ENCODE results near the gene SPATA32. TPM values are rescaled to one million over a fixed set of nuclear protein-coding genes. Genes with fewer than 3 reads are reported as not detected.

Gene SPATA32
- total and polyA plus RNA-seq, 9 donors = 0.12 TPM; not detected in 8

DNA sequence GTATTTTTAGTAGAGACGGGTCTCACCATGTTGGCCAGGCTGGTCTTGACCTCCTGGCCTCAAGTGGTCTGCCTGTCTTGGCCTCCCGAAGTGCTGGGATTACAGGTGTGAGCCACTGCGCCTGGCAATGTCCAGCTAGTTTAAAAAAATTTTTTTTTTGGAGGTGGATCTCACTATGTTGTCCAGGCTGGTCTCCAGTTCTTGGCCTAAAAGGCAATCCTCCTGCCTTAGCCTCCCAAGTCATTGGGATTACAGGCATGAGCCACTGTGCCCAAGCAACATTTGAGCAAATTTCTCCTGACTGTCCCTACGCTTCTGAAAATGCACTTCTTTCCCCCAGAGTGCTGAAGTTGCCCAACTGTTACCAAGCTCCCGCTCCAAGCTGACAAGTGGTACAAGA is 46.9 kb upstream of the SPATA32 start:
- no peaks in the 10 kb centered on the region for H3K27me3 ChIP-seq
- no peak overlapping the region for H3K27ac ChIP-seq
- whole genome bisulfite sequencing, 3 donors = 96 to 99% (median 97%) methylated on average over 5 of the region's 5 CpGs
- no peaks in the 10 kb centered on the region for H3K9me3 ChIP-seq
- intact Hi-C loops (cut with DNase I) = no loop called here
- peaks cover 22% of the 10 kb centered on the region for H3K4me1 ChIP-seq (ENCODE audit: insufficient read depth)
- TF ChIP-seq EP300 (IDR thresholded peaks at IDR 0.05) = no peak
- no peak for TF ChIP-seq POLR2A (IDR thresholded peaks at IDR 0.05)
- TF ChIP-seq, protein P1, sequence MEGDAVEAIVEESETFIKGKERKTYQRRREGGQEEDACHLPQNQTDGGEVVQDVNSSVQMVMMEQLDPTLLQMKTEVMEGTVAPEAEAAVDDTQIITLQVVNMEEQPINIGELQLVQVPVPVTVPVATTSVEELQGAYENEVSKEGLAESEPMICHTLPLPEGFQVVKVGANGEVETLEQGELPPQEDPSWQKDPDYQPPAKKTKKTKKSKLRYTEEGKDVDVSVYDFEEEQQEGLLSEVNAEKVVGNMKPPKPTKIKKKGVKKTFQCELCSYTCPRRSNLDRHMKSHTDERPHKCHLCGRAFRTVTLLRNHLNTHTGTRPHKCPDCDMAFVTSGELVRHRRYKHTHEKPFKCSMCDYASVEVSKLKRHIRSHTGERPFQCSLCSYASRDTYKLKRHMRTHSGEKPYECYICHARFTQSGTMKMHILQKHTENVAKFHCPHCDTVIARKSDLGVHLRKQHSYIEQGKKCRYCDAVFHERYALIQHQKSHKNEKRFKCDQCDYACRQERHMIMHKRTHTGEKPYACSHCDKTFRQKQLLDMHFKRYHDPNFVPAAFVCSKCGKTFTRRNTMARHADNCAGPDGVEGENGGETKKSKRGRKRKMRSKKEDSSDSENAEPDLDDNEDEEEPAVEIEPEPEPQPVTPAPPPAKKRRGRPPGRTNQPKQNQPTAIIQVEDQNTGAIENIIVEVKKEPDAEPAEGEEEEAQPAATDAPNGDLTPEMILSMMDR (IDR thresholded peaks at IDR 0.05) = no peak
- DNase-seq = no peak
- no peak overlapping the region for H3K4me3 ChIP-seq
- no peaks in the 10 kb centered on the region for H3K36me3 ChIP-seq

DNA sequence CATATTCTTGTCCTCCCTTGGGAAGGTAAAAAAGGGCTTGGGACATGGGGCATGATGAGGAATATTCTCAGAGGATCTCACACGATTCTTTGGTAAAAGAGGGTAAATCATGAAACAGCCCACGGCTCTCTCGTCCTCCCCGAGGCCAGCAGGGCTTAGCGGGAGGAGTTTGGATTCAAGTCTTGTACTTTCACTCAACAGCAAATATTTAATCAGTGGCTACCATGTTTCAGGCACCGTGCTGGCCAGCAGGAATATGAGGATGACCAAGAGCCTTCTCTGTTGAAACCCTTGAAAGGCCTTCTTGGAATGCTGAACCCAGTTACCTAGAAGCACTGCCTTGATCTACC is 46.1 kb upstream of the SPATA32 start:
- no peaks in the 10 kb centered on the region for H3K9me3 ChIP-seq
- no peaks in the 10 kb centered on the region for H3K36me3 ChIP-seq
- no peak for TF ChIP-seq POLR2A (IDR thresholded peaks at IDR 0.05)
- no peaks in the 10 kb centered on the region for H3K27me3 ChIP-seq
- 46 to 70% (median 65%) methylated on average over 6 of the region's 6 CpGs for WGBS, 3 donors
- peaks cover 24% of the 10 kb centered on the region for H3K4me1 ChIP-seq (ENCODE audit: insufficient read depth)
- H3K4me3 ChIP-seq = no peak overlapping the region
- no peak for DNase-seq
- intact Hi-C loops (cut with DNase I) = no loop called here
- H3K27ac ChIP-seq = peak overlapping the region; percentile 57 to 65

DNA sequence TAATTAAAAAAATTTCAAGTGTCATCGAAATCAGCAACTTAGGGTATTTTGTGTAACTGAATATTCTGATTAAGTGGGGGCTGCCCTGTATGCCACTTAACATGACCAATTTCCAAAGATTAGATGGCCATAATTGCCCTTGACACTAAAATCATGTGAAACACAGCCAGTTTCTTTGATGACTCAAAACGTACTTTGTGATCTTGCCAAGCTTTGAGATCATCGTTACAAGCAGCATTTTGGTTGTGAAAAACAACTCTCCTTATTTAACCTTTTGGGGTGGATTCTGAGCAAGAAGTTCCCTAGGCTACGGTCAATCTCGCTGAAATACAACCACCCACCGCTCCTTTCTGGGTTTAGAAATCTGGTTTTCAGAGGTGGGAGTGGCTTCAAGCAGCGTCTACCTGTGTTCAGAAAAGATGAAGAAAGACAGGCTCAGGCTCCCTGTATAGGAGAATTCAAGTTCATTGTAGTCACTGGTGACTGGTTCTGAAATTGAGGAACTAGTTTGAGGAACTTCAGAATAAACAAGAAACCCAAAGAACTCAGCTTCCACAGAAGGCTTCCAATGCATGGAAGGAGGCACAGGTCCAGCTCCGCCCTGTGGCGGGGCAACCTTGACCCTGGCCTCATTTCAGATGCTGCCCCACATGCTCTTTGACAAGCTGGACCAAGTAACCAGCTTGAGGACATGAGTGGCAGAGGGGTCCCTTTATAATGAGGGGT is 45.6 kb upstream of the SPATA32 start:
- TF ChIP-seq POLR2A (IDR thresholded peaks at IDR 0.05) (no peak), EP300 (IDR thresholded peaks at IDR 0.05) (no peak)
- TF ChIP-seq, protein P1 (IDR thresholded peaks at IDR 0.05) = no peak
- Histone ChIP-seq H3K36me3 (no peaks in the 10 kb centered on the region), H3K4me3 (no peak overlapping the region), H3K27ac (peak overlapping the region; percentile 57 to 65), H3K27me3 (no peaks in the 10 kb centered on the region), H3K9me3 (no peaks in the 10 kb centered on the region), H3K4me1 (ENCODE audit: insufficient read depth) (peaks cover 29% of the 10 kb centered on the region)
- intact Hi-C loops (cut with DNase I) = no loop called here
- DNase-seq = peak in 4 of 5 donors; percentile 41 to 72 (median 46)
- 19 to 24% (median 24%) methylated on average over 9 of the region's 9 CpGs for WGBS, 3 donors

DNA sequence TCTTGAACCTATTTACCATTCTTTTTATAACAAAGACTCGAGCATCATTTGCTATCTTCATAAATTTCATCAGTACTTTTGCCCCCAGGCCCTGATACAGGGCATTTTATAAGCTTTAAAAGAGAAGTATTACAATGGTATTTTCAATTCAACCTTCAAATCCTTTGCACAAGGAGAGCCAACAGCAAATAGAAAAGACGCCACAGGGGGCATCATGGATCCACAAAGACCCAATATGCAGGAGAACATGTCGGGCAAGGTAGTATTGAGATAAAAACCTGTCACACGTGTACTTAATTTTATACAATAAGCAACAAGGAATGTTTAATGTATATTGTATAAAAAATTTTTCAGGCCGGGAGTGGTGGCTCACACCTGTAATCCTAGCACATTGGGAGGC is 44.7 kb upstream of the SPATA32 start:
- Histone ChIP-seq H3K27ac (no peak overlapping the region), H3K27me3 (no peaks in the 10 kb centered on the region), H3K9me3 (no peaks in the 10 kb centered on the region), H3K4me3 (no peak overlapping the region), H3K4me1 (ENCODE audit: insufficient read depth) (peaks cover 28% of the 10 kb centered on the region), H3K36me3 (no peaks in the 10 kb centered on the region)
- DNase-seq = no peak
- intact Hi-C loops (cut with DNase I) = no loop called here
- WGBS, 3 donors = 81 to 84% (median 83%) methylated on average over 5 of the region's 5 CpGs
- no peak for TF ChIP-seq POLR2A (IDR thresholded peaks at IDR 0.05)
- TF ChIP-seq EP300 (IDR thresholded peaks at IDR 0.05) = no peak
- TF ChIP-seq, protein P1 (IDR thresholded peaks at IDR 0.05) = no peak

DNA sequence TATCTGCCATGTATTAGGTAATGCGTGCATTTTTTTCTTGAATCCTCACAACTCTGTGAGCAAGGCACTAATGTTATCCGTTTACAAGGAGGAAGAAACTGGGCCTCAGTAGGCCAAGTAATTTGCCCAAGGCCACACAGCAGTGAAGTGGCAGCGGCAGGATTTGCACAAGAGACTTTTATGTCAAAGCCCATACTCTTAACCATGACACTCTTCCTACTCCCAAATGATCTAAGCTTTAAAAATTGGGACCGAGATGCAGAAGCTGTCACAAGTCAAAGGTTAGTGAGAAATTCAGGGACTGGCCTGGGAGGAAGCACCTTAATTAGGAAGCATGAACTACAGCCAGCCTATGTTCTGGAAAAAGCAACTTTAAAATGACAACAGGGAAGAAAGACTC is 44.2 kb upstream of the SPATA32 start:
- Histone ChIP-seq H3K4me1 (ENCODE audit: insufficient read depth) (peaks cover 22% of the 10 kb centered on the region), H3K27ac (no peak overlapping the region)
- intact Hi-C loops (cut with DNase I) = no loop called here

More for the DNA sequence above, 44.2 kb upstream of the SPATA32 start:
- WGBS, 3 donors = 56 to 90% (median 87%) methylated on average over 4 of the region's 4 CpGs
- no peaks in the 10 kb centered on the region for H3K9me3 ChIP-seq
- no peak for DNase-seq
- H3K4me3 ChIP-seq = no peak overlapping the region
- TF ChIP-seq, protein P1 (IDR thresholded peaks at IDR 0.05) = no peak
- TF ChIP-seq POLR2A (IDR thresholded peaks at IDR 0.05) = no peak
- TF ChIP-seq EP300 (IDR thresholded peaks at IDR 0.05) = no peak
- H3K36me3 ChIP-seq = no peaks in the 10 kb centered on the region
- no peaks in the 10 kb centered on the region for H3K27me3 ChIP-seq

All from ovary (tissue), 9 donors.